Right lobe of liver (tissue), 4 donors: ENCODE data around the gene CDH4.

Source experiments
- CTCF ChIP-seq, 4 donors: fragments of 200-600 bp in 3 of 4; fragments of 450-650 bp in 1 of 4; IDR thresholded peaks; one replicate each; pipeline versions ENCODE4 v1.5.1 to v1.8.0; 2016 to 2022; ENCODE audit warnings: antibody characterized with exemption in 4 of 4, mild to moderate bottlenecking in 2 of 4
- POLR2A ChIP-seq: fragments of 450-650 bp; IDR thresholded peaks from one replicate; pipeline ENCODE4 v1.6.1; 2017; ENCODE audit warnings: antibody characterized with exemption, mild to moderate bottlenecking
- donor health status: DM: no; HTN: no; CAD: no.
- donor health status: DM: no; HTN: no; CAD: no.
- donor health status: DM: no; HTN: yes; CAD: no.

GRCh38 chr20:61718361-61719005 lies 466.4 kb downstream of the CDH4 start:
- TF ChIP-seq CTCF (IDR thresholded peaks at IDR 0.05): no peak
- no peak for TF ChIP-seq POLR2A
